HG03159 (cell line): ENCODE measurements around the gene PRDM16.

Source experiments
- ATAC-seq: cut with Tn5 transposase; IDR thresholded peaks from one replicate; pipeline ENCODE4 v1.9.1; 2021; ENCODE audit warnings: mild to moderate bottlenecking, moderate library complexity; ENCODE audit not compliant: unreplicated experiment

The PRDM16 gene

GRCh38 chr1:3119725-3120124, 50.7 kb downstream of the PRDM16 start:
- ATAC-seq = no peak

- ATAC-seq = no peak
Measured at GRCh38 chr1:3120140-3120539, 51.1 kb downstream of the PRDM16 start.

GRCh38 chr1:3120994-3121393, 52.0 kb downstream of the PRDM16 start:
- ATAC-seq = no peak

- no peak for ATAC-seq
Measured at GRCh38 chr1:3121401-3122210, 52.6 kb downstream of the PRDM16 start.

- ATAC-seq = no peak
Measured at GRCh38 chr1:3122311-3122710, 53.3 kb downstream of the PRDM16 start.

- ATAC-seq = no peak
Measured at GRCh38 chr1:3124246-3124645, 55.2 kb downstream of the PRDM16 start.

GRCh38 chr1:3125078-3125477, 56.1 kb downstream of the PRDM16 start:
- no peak for ATAC-seq

GRCh38 chr1:3125546-3126368, 56.8 kb downstream of the PRDM16 start:
- no peak for ATAC-seq

- no peak for ATAC-seq
Measured at GRCh38 chr1:3126756-3127678, 58.0 kb downstream of the PRDM16 start.

GRCh38 chr1:3127738-3128137, 58.7 kb downstream of the PRDM16 start:
- no peak for ATAC-seq

- no peak for ATAC-seq
Measured at GRCh38 chr1:3128431-3129132, 59.6 kb downstream of the PRDM16 start.

- ATAC-seq = no peak
Measured at GRCh38 chr1:3129133-3129490, 60.1 kb downstream of the PRDM16 start.

- no peak for ATAC-seq
Measured at GRCh38 chr1:3130268-3130667, 61.3 kb downstream of the PRDM16 start.

GRCh38 chr1:3132660-3133059, 63.7 kb downstream of the PRDM16 start:
- ATAC-seq = no peak

- ATAC-seq = no peak
Measured at GRCh38 chr1:3133686-3134085, 64.7 kb downstream of the PRDM16 start.

- ATAC-seq = no peak
Measured at GRCh38 chr1:3134381-3135072, 65.5 kb downstream of the PRDM16 start.

- ATAC-seq = no peak
Measured at GRCh38 chr1:3135073-3135702, 66.2 kb downstream of the PRDM16 start.

GRCh38 chr1:3135744-3136455, 66.9 kb downstream of the PRDM16 start:
- ATAC-seq = no peak

- ATAC-seq = no peak
Measured at GRCh38 chr1:3136532-3136931, 67.5 kb downstream of the PRDM16 start.
